ENCODE results near the gene KDM4B. TPM values are rescaled to one million over a fixed set of nuclear protein-coding genes. Genes with fewer than 3 reads are reported as not detected.

The KDM4B gene
- total and polyA plus RNA-seq, 9 of the 15 experiments (the other 6 are each of a cell fraction or from before 2014, with no cell fraction given): 0.21 to 29.9 (median 7.3) TPM

- TF ChIP-seq SMARCE1 (IDR thresholded peaks at IDR 0.05) (0 out of 2 replicates have a peak, but pooled peaks have one; percentile 15), SAP30 (IDR thresholded peaks at IDR 0.05; ENCODE audit: borderline replicate concordance, insufficient read depth, low read depth, low read length, poor library complexity, severe bottlenecking) (peak; percentile 0), FOXM1 (IDR thresholded peaks at IDR 0.05; ENCODE audit: low read depth) (no peak), FOXM1 (CRISPR knock-in tag; IDR thresholded peaks at IDR 0.05; ENCODE audit: low read depth) (no peak), NKRF (IDR thresholded peaks at IDR 0.05; ENCODE audit: borderline replicate concordance) (peak; percentile 52; the same call in 1 of the 2 replicates), RBM14 (IDR thresholded peaks at IDR 0.05; ENCODE audit: borderline replicate concordance, insufficient read depth, low read depth, low read length) (no peak), NCOR1 (IDR thresholded peaks at IDR 0.05) (no peak), HDAC1 (IDR thresholded peaks at IDR 0.05) (peak in 1 of 2 experiments; percentile 37; a peak in 1 of 4 replicates), ELF4 (CRISPR knock-in tag; IDR thresholded peaks at IDR 0.05) (no peak), EWSR1 (IDR thresholded peaks at IDR 0.05; ENCODE audit: borderline replicate concordance, low read depth, partially characterized antibody) (no peak), CTCFL (IDR thresholded peaks at IDR 0.05; ENCODE audit: borderline replicate concordance, insufficient read depth, low read depth, low read length, poor library complexity, severe bottlenecking) (no peak), ZNF696 (CRISPR knock-in tag; conservative IDR thresholded peaks at IDR 0.05) (no peak), ZNF780A (CRISPR knock-in tag; IDR thresholded peaks at IDR 0.05) (no peak), ZNF699 (CRISPR knock-in tag; IDR thresholded peaks at IDR 0.05; ENCODE audit: insufficient replicate concordance) (no peak), ELF1 (tag; IDR thresholded peaks at IDR 0.05) (no peak), RFX7 (CRISPR knock-in tag; IDR thresholded peaks at IDR 0.05) (no peak), LARP7 (IDR thresholded peaks at IDR 0.05) (no peak)
These were observed 1.0 kb downstream of the KDM4B start (continued) for GRCh38 chr19:4969772-4970531.
